Measurements from ENCODE around the gene CYP1A2.

Gene CYP1A2

GRCh38 chr15:74786551-74787165 lies 38.0 kb downstream of the CYP1A2 start:
- H3K56ac ChIP-seq (ENCODE audit: low read length) = no peak overlapping the region
- peaks cover 51% of the 10 kb centered on the region for H3K79me1 ChIP-seq (ENCODE audit: low read length)
- no peak overlapping the region for H4K8ac ChIP-seq (ENCODE audit: low read depth, low read length)
- no peak overlapping the region for H2BK15ac ChIP-seq (replicated peaks; ENCODE audit: low read depth)
- H3K18ac ChIP-seq (ENCODE audit: low read length) = no peak overlapping the region
- no peak overlapping the region for H3K23ac ChIP-seq (ENCODE audit: low read length)
- no peak overlapping the region for H2BK5ac ChIP-seq (ENCODE audit: low read length)
- no peak overlapping the region for H3K4me2 ChIP-seq (ENCODE audit: low read length)
- no peaks in the 10 kb centered on the region for H3K27me3 ChIP-seq (ENCODE audit: insufficient read depth, low read length, poor library complexity)
- no peaks in the 10 kb centered on the region for H3K36me3 ChIP-seq (ENCODE audit: control insufficient read depth, insufficient read depth, low read length)
- H2BK120ac ChIP-seq (ENCODE audit: low read depth, low read length) = no peak overlapping the region
- DNase-seq = no peak
- H3K9ac ChIP-seq (ENCODE audit: low read length) = no peak overlapping the region
- H3K79me2 ChIP-seq (ENCODE audit: control insufficient read depth, insufficient read depth, low read length) = peaks cover 33% of the 10 kb centered on the region
- WGBS (ENCODE audit: extremely low coverage, insufficient coverage, low lambda C conversion rate) = no CpG with 5 or more reads among the region's 7 CpGs
- no peak overlapping the region for H3K4ac ChIP-seq (ENCODE audit: low read depth, low read length)
- peaks cover 12% of the 10 kb centered on the region for H3K4me1 ChIP-seq (ENCODE audit: control insufficient read depth, low read depth, low read length)
- H4K5ac ChIP-seq (ENCODE audit: low read length) = no peak overlapping the region
- no peak overlapping the region for H3K4me3 ChIP-seq (ENCODE audit: low read length)
- H3K27ac ChIP-seq (ENCODE audit: low read depth, low read length) = no peak overlapping the region
- H2AK5ac ChIP-seq (ENCODE audit: low read length) = no peak overlapping the region

- Histone ChIP-seq H2BK15ac (replicated peaks; ENCODE audit: low read depth) (no peak overlapping the region), H3K36me3 (ENCODE audit: control insufficient read depth, insufficient read depth, low read length) (no peaks in the 10 kb centered on the region), H4K5ac (ENCODE audit: low read length) (no peak overlapping the region), H3K18ac (ENCODE audit: low read length) (no peak overlapping the region), H3K4ac (ENCODE audit: low read depth, low read length) (no peak overlapping the region), H3K27ac (ENCODE audit: low read depth, low read length) (no peak overlapping the region), H3K23ac (ENCODE audit: low read length) (no peak overlapping the region), H3K79me1 (ENCODE audit: low read length) (peaks cover 57% of the 10 kb centered on the region), H2BK120ac (ENCODE audit: low read depth, low read length) (no peak overlapping the region), H3K4me2 (ENCODE audit: low read length) (no peak overlapping the region), H4K8ac (ENCODE audit: low read depth, low read length) (no peak overlapping the region), H2BK5ac (ENCODE audit: low read length) (no peak overlapping the region), H3K4me1 (ENCODE audit: control insufficient read depth, low read depth, low read length) (peaks cover 12% of the 10 kb centered on the region), H3K79me2 (ENCODE audit: control insufficient read depth, insufficient read depth, low read length) (peaks cover 37% of the 10 kb centered on the region), H3K9ac (ENCODE audit: low read length) (no peak overlapping the region), H2AK5ac (ENCODE audit: low read length) (no peak overlapping the region), H3K56ac (ENCODE audit: low read length) (no peak overlapping the region), H3K4me3 (ENCODE audit: low read length) (no peak overlapping the region), H3K27me3 (ENCODE audit: insufficient read depth, low read length, poor library complexity) (no peaks in the 10 kb centered on the region)
- DNase-seq = peak; percentile 93
- no CpG with 5 or more reads among the region's 13 CpGs for WGBS (ENCODE audit: extremely low coverage, insufficient coverage, low lambda C conversion rate)
These were observed 38.8 kb downstream of the CYP1A2 start for GRCh38 chr15:74787251-74788041.

DNA sequence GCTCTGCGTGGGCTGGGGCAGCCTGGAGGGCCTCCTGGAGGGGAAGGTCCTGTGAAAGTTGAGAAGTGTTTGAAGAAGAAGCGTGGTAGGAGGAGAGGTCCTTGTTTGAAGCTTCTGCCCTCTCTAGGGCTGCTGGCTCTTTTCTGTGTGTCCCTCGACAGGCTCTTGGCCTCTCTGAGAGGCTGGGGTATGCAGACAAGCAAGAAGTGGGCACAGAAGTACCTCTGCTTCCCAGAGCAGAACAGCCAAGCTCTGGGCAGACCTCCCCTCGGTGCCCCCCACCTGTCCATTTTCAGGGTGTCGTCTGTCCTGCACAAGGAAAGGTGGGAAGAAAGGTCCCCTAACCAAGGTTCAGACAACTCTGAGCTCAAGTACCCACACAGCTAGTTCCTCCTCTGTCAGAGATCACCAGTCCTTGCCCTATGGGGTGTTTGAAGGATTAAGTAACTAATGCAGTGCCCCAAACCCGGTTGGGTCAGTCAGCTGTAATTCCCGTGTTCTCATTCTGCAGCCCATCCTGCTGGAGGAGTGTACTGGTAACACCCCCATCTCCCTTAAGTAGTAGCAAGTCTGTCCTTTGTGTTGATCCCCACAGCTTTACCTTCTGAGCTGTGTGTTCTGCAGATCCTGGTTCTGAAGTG lies 39.5 kb downstream of the CYP1A2 start:
- peaks cover 52% of the 10 kb centered on the region for H3K79me1 ChIP-seq (ENCODE audit: low read length)
- H3K4me2 ChIP-seq (ENCODE audit: low read length) = no peak overlapping the region
- H3K4me1 ChIP-seq (ENCODE audit: control insufficient read depth, low read depth, low read length) = peaks cover 10% of the 10 kb centered on the region
- H3K79me2 ChIP-seq (ENCODE audit: control insufficient read depth, insufficient read depth, low read length) = peaks cover 31% of the 10 kb centered on the region
- H3K4me3 ChIP-seq (ENCODE audit: low read length) = no peak overlapping the region
- H3K27ac ChIP-seq (ENCODE audit: low read depth, low read length) = no peak overlapping the region
- DNase-seq = no peak
- H2BK5ac ChIP-seq (ENCODE audit: low read length) = no peak overlapping the region
- no peak overlapping the region for H4K8ac ChIP-seq (ENCODE audit: low read depth, low read length)
- H2BK120ac ChIP-seq (ENCODE audit: low read depth, low read length) = no peak overlapping the region
- no peaks in the 10 kb centered on the region for H3K36me3 ChIP-seq (ENCODE audit: control insufficient read depth, insufficient read depth, low read length)
- no peak overlapping the region for H3K9ac ChIP-seq (ENCODE audit: low read length)
- H3K18ac ChIP-seq (ENCODE audit: low read length) = no peak overlapping the region
- no peak overlapping the region for H3K23ac ChIP-seq (ENCODE audit: low read length)
- peak overlapping the region; percentile 8 for H3K56ac ChIP-seq (ENCODE audit: low read length)
- H3K4ac ChIP-seq (ENCODE audit: low read depth, low read length) = no peak overlapping the region
- H4K5ac ChIP-seq (ENCODE audit: low read length) = no peak overlapping the region
- no CpG with 5 or more reads among the region's 7 CpGs for WGBS (ENCODE audit: extremely low coverage, insufficient coverage, low lambda C conversion rate)
- no peak overlapping the region for H2AK5ac ChIP-seq (ENCODE audit: low read length)
- H2BK15ac ChIP-seq (replicated peaks; ENCODE audit: low read depth) = no peak overlapping the region
- no peaks in the 10 kb centered on the region for H3K27me3 ChIP-seq (ENCODE audit: insufficient read depth, low read length, poor library complexity)

- H2AK5ac ChIP-seq (ENCODE audit: low read length) = no peak overlapping the region
- H3K4me3 ChIP-seq (ENCODE audit: low read length) = no peak overlapping the region
- no peaks in the 10 kb centered on the region for H3K27me3 ChIP-seq (ENCODE audit: insufficient read depth, low read length, poor library complexity)
- no CpG with 5 or more reads among the region's 9 CpGs for WGBS (ENCODE audit: extremely low coverage, insufficient coverage, low lambda C conversion rate)
- no peak overlapping the region for H3K56ac ChIP-seq (ENCODE audit: low read length)
- peaks cover 27% of the 10 kb centered on the region for H3K79me2 ChIP-seq (ENCODE audit: control insufficient read depth, insufficient read depth, low read length)
- H3K27ac ChIP-seq (ENCODE audit: low read depth, low read length) = no peak overlapping the region
- no peak overlapping the region for H3K9ac ChIP-seq (ENCODE audit: low read length)
- H2BK120ac ChIP-seq (ENCODE audit: low read depth, low read length) = no peak overlapping the region
- no peak overlapping the region for H3K4me2 ChIP-seq (ENCODE audit: low read length)
- H3K18ac ChIP-seq (ENCODE audit: low read length) = no peak overlapping the region
- peaks cover 49% of the 10 kb centered on the region for H3K79me1 ChIP-seq (ENCODE audit: low read length)
- no peak overlapping the region for H3K4ac ChIP-seq (ENCODE audit: low read depth, low read length)
- no peak for DNase-seq
- peaks cover 8% of the 10 kb centered on the region for H3K4me1 ChIP-seq (ENCODE audit: control insufficient read depth, low read depth, low read length)
- H2BK15ac ChIP-seq (replicated peaks; ENCODE audit: low read depth) = no peak overlapping the region
- no peak overlapping the region for H2BK5ac ChIP-seq (ENCODE audit: low read length)
- no peak overlapping the region for H4K5ac ChIP-seq (ENCODE audit: low read length)
- H3K23ac ChIP-seq (ENCODE audit: low read length) = no peak overlapping the region
- H4K8ac ChIP-seq (ENCODE audit: low read depth, low read length) = no peak overlapping the region
- no peaks in the 10 kb centered on the region for H3K36me3 ChIP-seq (ENCODE audit: control insufficient read depth, insufficient read depth, low read length)
These were observed 40.1 kb downstream of the CYP1A2 start for GRCh38 chr15:74788683-74789151.

GRCh38 chr15:74789171-74789631 lies 40.6 kb downstream of the CYP1A2 start:
- no peak overlapping the region for H2AK5ac ChIP-seq (ENCODE audit: low read length)
- no peak overlapping the region for H3K27ac ChIP-seq (ENCODE audit: low read depth, low read length)
- no peak overlapping the region for H2BK15ac ChIP-seq (replicated peaks; ENCODE audit: low read depth)
- H4K8ac ChIP-seq (ENCODE audit: low read depth, low read length) = no peak overlapping the region
- H3K23ac ChIP-seq (ENCODE audit: low read length) = no peak overlapping the region
- no CpG with 5 or more reads among the region's 14 CpGs for WGBS (ENCODE audit: extremely low coverage, insufficient coverage, low lambda C conversion rate)
- no peak overlapping the region for H3K4ac ChIP-seq (ENCODE audit: low read depth, low read length)
- H3K36me3 ChIP-seq (ENCODE audit: control insufficient read depth, insufficient read depth, low read length) = no peaks in the 10 kb centered on the region
- H2BK5ac ChIP-seq (ENCODE audit: low read length) = no peak overlapping the region
- H3K9ac ChIP-seq (ENCODE audit: low read length) = no peak overlapping the region
- no peak overlapping the region for H2BK120ac ChIP-seq (ENCODE audit: low read depth, low read length)
- H3K27me3 ChIP-seq (ENCODE audit: insufficient read depth, low read length, poor library complexity) = no peaks in the 10 kb centered on the region
- no peak overlapping the region for H3K18ac ChIP-seq (ENCODE audit: low read length)
- no peak overlapping the region for H3K4me2 ChIP-seq (ENCODE audit: low read length)
- H3K56ac ChIP-seq (ENCODE audit: low read length) = no peak overlapping the region
- peaks cover 8% of the 10 kb centered on the region for H3K4me1 ChIP-seq (ENCODE audit: control insufficient read depth, low read depth, low read length)
- no peak overlapping the region for H4K5ac ChIP-seq (ENCODE audit: low read length)
- no peak overlapping the region for H3K4me3 ChIP-seq (ENCODE audit: low read length)
- peaks cover 23% of the 10 kb centered on the region for H3K79me2 ChIP-seq (ENCODE audit: control insufficient read depth, insufficient read depth, low read length)
- no peak for DNase-seq
- H3K79me1 ChIP-seq (ENCODE audit: low read length) = peaks cover 45% of the 10 kb centered on the region
